ENCODE data around the gene IGSF8. TPM values are rescaled to one million over a fixed set of nuclear protein-coding genes. Genes with fewer than 3 reads are reported as not detected.
A peak's percentile ranks its signal among the peaks of the same experiment; 100 is the strongest.

The IGSF8 gene
- total and polyA plus RNA-seq, 2 of the 8 experiments (the other 6 are each of a cell fraction or from before 2014, with no cell fraction given): 69.6 to 132 TPM

DNA sequence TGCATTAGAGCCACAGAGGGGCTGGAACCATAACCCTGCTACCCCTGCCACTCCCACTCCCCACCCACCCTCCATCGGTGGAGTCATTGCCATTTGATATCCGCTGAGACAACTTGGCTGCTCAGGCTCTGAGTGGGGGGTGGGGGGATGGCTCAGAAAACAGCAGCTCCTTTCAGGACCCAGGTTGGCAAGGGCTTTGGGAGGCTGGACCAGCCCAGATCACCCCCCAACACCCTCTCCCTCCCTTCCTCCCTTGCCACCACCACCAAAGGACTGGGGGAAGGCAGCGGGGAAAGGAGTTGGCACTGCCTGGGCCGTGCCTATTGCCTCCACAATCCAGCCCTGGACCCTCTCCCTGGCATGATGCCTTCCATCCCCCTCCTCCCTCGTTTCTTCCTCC, 30.2 kb downstream of the IGSF8 start:
- Histone ChIP-seq H2BK5ac (ENCODE audit: low read depth, low read length) (no peak overlapping the region), H3K36me3 (ENCODE audit: control insufficient read depth in 2 of 4, insufficient read depth in 4 of 4, low read length in 3 of 4) (no peaks in the 10 kb centered on the region), H4K91ac (replicated peaks; ENCODE audit: insufficient read length, low read length) (no peak overlapping the region), H3K4me2 (ENCODE audit: insufficient read depth in 1 of 2, low read depth in 2 of 2, low read length in 2 of 2) (no peak overlapping the region), H3K4me1 (replicated peaks in 1 of 4; ENCODE audit: control insufficient read depth in 3 of 4, insufficient read depth in 4 of 4, low read length in 3 of 4) (peaks cover 0 to 12% (median 7%) of the 10 kb centered on the region in 4 experiments; a peak in 5 of 7 replicates), H3K79me2 (ENCODE audit: control insufficient read depth in 1 of 2, insufficient read depth in 2 of 2, low read length in 2 of 2) (no peaks in the 10 kb centered on the region), H3K79me1 (ENCODE audit: low read depth, low read length) (no peaks in the 10 kb centered on the region), H2BK20ac (ENCODE audit: low read length) (no peak overlapping the region), H4K8ac (ENCODE audit: extremely low read depth, insufficient read depth, low read length) (no peak overlapping the region), H3K18ac (ENCODE audit: extremely low read depth, low read length) (no peak overlapping the region), H3K27me3 (replicated peaks in 1 of 4; ENCODE audit: control insufficient read depth in 3 of 4, extremely low read depth in 1 of 4, insufficient read depth in 3 of 4, low read length in 3 of 4) (peaks cover 0 to 14% (median 10%) of the 10 kb centered on the region in 4 experiments; a peak in 6 of 7 replicates), H3K4me3 (ENCODE audit: extremely low read depth in 1 of 4, insufficient read depth in 2 of 4, low read depth in 3 of 4, low read length in 4 of 4) (no peak overlapping the region), H3K9me3 (ENCODE audit: insufficient read depth in 2 of 2, low read depth in 1 of 2, low read length in 1 of 2) (no peaks in the 10 kb centered on the region), H3K9ac (replicated peaks in 1 of 4; ENCODE audit: extremely low read depth in 1 of 4, low read depth in 3 of 4, low read length in 3 of 4) (no peak overlapping the region), H4K5ac (ENCODE audit: insufficient read length, low read depth, low read length) (no peak overlapping the region), H2AK5ac (ENCODE audit: low read depth, low read length) (no peak overlapping the region), H3K23me2 (ENCODE audit: low read depth, low read length) (peaks cover 8% of the 10 kb centered on the region), H3K14ac (ENCODE audit: insufficient read length) (no peak overlapping the region), H2AFZ (ENCODE audit: low read length) (no peak overlapping the region), H2BK12ac (ENCODE audit: low read depth, low read length) (peak overlapping the region; percentile 80; the same call in 1 of the 2 replicates), H3K23ac (ENCODE audit: insufficient read length) (no peak overlapping the region), H3K27ac (ENCODE audit: low read depth, low read length) (no peak overlapping the region), H4K20me1 (replicated peaks in 1 of 2; ENCODE audit: control insufficient read depth in 1 of 2, insufficient read depth in 2 of 2, low read length in 2 of 2) (no peaks in the 10 kb centered on the region), H3K4ac (replicated peaks; ENCODE audit: insufficient read length, low read depth, low read length) (no peak overlapping the region), H2BK120ac (replicated peaks; ENCODE audit: low read depth, low read length) (no peak overlapping the region), H3K56ac (replicated peaks; ENCODE audit: insufficient read length, low read depth, low read length) (no peak overlapping the region), H2BK15ac (ENCODE audit: low read length) (no peak overlapping the region)
- DNase-seq (ENCODE audit: low read depth in 1 of 2, low spot score in 2 of 2) (no peak), FAIRE-seq (no peak)
- TF ChIP-seq SRF (IDR thresholded peaks at IDR 0.05; ENCODE audit: low read depth, low read length) (no peak), SP4 (IDR thresholded peaks at IDR 0.05; ENCODE audit: low read length) (no peak), TAF1 (IDR thresholded peaks at IDR 0.05; ENCODE audit: low read depth, low read length) (no peak), CTBP2 (IDR thresholded peaks at IDR 0.05; ENCODE audit: borderline replicate concordance, insufficient read depth, insufficient read length, low read length) (no peak), SIX5 (IDR thresholded peaks at IDR 0.05; ENCODE audit: low read depth, low read length) (no peak)
- TF ChIP-seq, protein P1, sequence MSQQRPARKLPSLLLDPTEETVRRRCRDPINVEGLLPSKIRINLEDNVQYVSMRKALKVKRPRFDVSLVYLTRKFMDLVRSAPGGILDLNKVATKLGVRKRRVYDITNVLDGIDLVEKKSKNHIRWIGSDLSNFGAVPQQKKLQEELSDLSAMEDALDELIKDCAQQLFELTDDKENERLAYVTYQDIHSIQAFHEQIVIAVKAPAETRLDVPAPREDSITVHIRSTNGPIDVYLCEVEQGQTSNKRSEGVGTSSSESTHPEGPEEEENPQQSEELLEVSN (IDR thresholded peaks at IDR 0.05): no peak
- 85% methylated on average over 5 of the region's 5 CpGs; no CpG with 5 or more reads in 1 of the 2 experiments for WGBS, 2 experiments (ENCODE audit: extremely low coverage in 1 of 2, insufficient coverage in 1 of 2, insufficient read length in 1 of 2, insufficient replicate concordance in 2 of 2, low coverage in 1 of 2, low lambda C conversion rate in 2 of 2, missing lambda C conversion rate in 1 of 2)
- ChIA-PET CTCF (ENCODE audit: partially characterized antibody) (interaction anchor here (1.0 to 50.1 kb wide), 5 partner anchors 6 to 223 kb away, joined by 3 to 1874 read pairs (median 4); partner anchors contain the start of genes IGSF8, KCNJ10 and KCNJ9), POLR2A (ENCODE audit: partially characterized antibody) (interaction anchor here (0.7 to 2.6 kb wide), 10 partner anchors 8 to 21 kb away, joined by 3 to 9 read pairs (median 4); no protein-coding TSS in a partner anchor)

All from H1 (cell line).